Panc1 (cell line): ENCODE measurements around the gene CD93. TPM values are rescaled to one million over a fixed set of nuclear protein-coding genes. Genes with fewer than 3 reads are reported as not detected.

Experiments
- ATAC-seq: fragments of 200-7000 bp; cut with Tn5 transposase; 2 replicates; pipeline ENCODE4 v1.9.1; 2020; ENCODE audit warnings: mild to moderate bottlenecking, moderate library complexity
- BruUV-seq: library from RNA; stranded (reverse); fragments of 400-500 nt; replicated peaks from 2 replicates; lab custom pipeline; 2021; lab: Mats Ljungman, UMichigan
- CTCF ChIA-PET: fragments of 300-600 bp; sonication (Branson Sonifier 250); formaldehyde crosslinking; loops from one replicate; lab custom pipeline; 2022; ENCODE audit warnings: antibody characterized with exemption; lab: Charles Lee
- POLR2A ChIA-PET: fragments of 300-600 bp; sonication (Branson Sonifier 250); formaldehyde crosslinking; loops from one replicate; lab custom pipeline; 2022; ENCODE audit warnings: antibody characterized with exemption; lab: Charles Lee
- DNase-seq: peaks from one replicate; pipeline ENCODE4 v3.0.0-alpha.2; 2010; ENCODE audit warnings: low read depth, low spot score
- H3K27ac ChIP-seq: 2 replicates; pipeline ENCODE4 v1.5.1; 2011; ENCODE audit warnings: mild to moderate bottlenecking, low read length, inconsistent platforms
- H3K27me3 ChIP-seq: fragments of 200-500 bp; sonication (Bioruptor generic); 2 replicates; pipeline ENCODE4 v1.6.0; 2014; ENCODE audit warnings: low read length, inconsistent platforms; ENCODE audit not compliant: control insufficient read depth, insufficient read depth
- H3K36me3 ChIP-seq: fragments of 200-500 bp; sonication (Bioruptor generic); 2 replicates; pipeline ENCODE4 v1.5.1; 2014; ENCODE audit warnings: inconsistent platforms, mild to moderate bottlenecking, low read length, moderate library complexity; ENCODE audit not compliant: control insufficient read depth, insufficient read depth
- H3K4me1 ChIP-seq: 2 replicates; pipeline ENCODE4 v1.5.1; 2011; ENCODE audit warnings: inconsistent platforms, mild to moderate bottlenecking, low read length, moderate library complexity; ENCODE audit not compliant: control insufficient read depth, insufficient read depth
- H3K4me3 ChIP-seq, 2 experiments: 2 replicates each; pipeline ENCODE4 v1.5.1; 2011 to 2012; ENCODE audit warnings: low read depth in 2 of 2, low read length in 2 of 2, mild to moderate bottlenecking in 2 of 2, inconsistent platforms in 1 of 2, moderate library complexity in 1 of 2
- H3K9me3 ChIP-seq: fragments of 200-500 bp; sonication (Bioruptor generic); 2 replicates; pipeline ENCODE4 v1.5.1; 2014; ENCODE audit warnings: low read depth, mild to moderate bottlenecking, inconsistent platforms, low read length, moderate library complexity; ENCODE audit not compliant: control insufficient read depth, insufficient read depth
- POLR2AphosphoS5 ChIP-seq: IDR thresholded peaks from 2 replicates; pipeline ENCODE4 v1.6.1; 2012; ENCODE audit warnings: mild to moderate bottlenecking, low read depth, low read length, moderate library complexity
- SIN3A ChIP-seq: IDR thresholded peaks from 2 replicates; pipeline ENCODE4 v1.6.1; 2012; ENCODE audit warnings: low read depth, mild to moderate bottlenecking, low read length, moderate library complexity, borderline replicate concordance; ENCODE audit not compliant: insufficient read depth
- TCF7L2 ChIP-seq: IDR thresholded peaks from 2 replicates; pipeline ENCODE4 v1.6.1; 2011; ENCODE audit warnings: mild to moderate bottlenecking, low read depth, low read length, inconsistent platforms
- in situ Hi-C: cut with HindIII; loops from 2 replicates; pipeline ENCODE4 v1.10.0; 2016; ENCODE audit warnings: low sequenced_read_pairs, low pct_unique_long_range_greater_than_20kb
- intact Hi-C: fragments of 100-400 bp; cut with micrococcal nuclease; formaldehyde crosslinking; loops from one replicate; pipeline ENCODE4 v1.10.0; 2022; ENCODE audit not compliant: unreplicated experiment
- total RNA-seq: library from RNA; stranded (reverse); gene quantifications from one replicate; pipeline ENCODE4 v1.2.1, GENCODE V29; 2021; ENCODE audit not compliant: unreplicated experiment
- TF ChIP-seq, protein P1 (sequence below), 2 experiments: IDR thresholded peaks; 2 replicates each; pipeline ENCODE4 v1.6.1; 2011 to 2012; ENCODE audit warnings: low read depth in 2 of 2, control low read depth in 1 of 2, low read length in 1 of 2, mild to moderate bottlenecking in 1 of 2, moderate library complexity in 1 of 2; ENCODE audit not compliant: insufficient read depth in 1 of 2
- TF ChIP-seq, protein P2 (sequence below): fragments of 450-650 bp; IDR thresholded peaks from 2 replicates; pipeline ENCODE4 v1.5.1; 2017; ENCODE audit warnings: mild to moderate bottlenecking

The CD93 gene
- total RNA-seq, 1 experiment from 2014 or later: 0.10 TPM

DNA sequence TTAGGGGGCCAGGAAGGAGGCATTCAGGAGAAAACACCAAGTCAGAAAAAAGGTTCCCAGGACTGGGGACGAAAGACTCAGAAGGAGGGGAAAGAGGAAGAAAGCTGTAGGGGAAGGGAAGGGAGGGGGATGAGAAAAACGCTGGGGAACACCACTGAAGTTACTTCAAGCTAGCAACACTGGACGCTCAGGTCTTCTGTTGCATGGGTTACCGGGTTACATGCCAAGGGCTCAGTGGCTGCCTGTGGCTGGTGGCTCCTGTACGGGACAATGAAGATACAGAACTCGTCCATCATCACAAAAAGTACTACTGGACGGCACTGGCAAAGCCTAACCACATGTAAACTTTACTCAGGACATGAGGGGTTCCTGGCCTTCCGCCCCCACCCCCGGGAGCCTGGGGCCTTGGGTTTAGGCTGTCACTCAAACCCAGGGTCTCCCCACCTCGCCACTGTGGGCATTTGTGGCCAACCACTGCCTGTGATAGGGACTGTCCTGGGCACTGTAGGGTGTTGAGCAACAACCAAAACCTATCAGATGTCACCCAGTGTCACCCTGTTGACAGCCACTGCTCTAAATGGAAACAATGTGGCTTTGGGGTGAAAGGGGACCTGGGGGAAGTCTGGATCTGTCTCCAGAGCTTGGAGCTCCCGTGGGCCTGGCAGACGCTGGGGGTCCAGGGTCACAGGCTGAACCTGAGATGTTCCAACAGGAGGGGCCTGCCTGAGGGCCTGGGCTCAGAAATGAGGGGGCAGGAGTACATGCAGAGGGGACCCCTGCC lies 40.3 kb upstream of the CD93 start:
- Histone ChIP-seq H3K9me3 (no peaks in the 10 kb centered on the region), H3K27me3 (no peaks in the 10 kb centered on the region), H3K36me3 (no peaks in the 10 kb centered on the region), H3K27ac (no peak overlapping the region), H3K4me3 (no peak overlapping the region), H3K4me1 (no peaks in the 10 kb centered on the region)
- in situ Hi-C loops (no loop called here), intact Hi-C loops (no loop called here)
- no TSS peak for BruUV-seq
- no peak for TF ChIP-seq SIN3A
- ChIA-PET POLR2A (interaction anchor here (0.7 kb wide), 1 partner anchor 10 kb away, joined by 3 read pairs; no protein-coding TSS in a partner anchor), CTCF (no interaction called here)
- DNase-seq (no peak), ATAC-seq (no peak)

DNA sequence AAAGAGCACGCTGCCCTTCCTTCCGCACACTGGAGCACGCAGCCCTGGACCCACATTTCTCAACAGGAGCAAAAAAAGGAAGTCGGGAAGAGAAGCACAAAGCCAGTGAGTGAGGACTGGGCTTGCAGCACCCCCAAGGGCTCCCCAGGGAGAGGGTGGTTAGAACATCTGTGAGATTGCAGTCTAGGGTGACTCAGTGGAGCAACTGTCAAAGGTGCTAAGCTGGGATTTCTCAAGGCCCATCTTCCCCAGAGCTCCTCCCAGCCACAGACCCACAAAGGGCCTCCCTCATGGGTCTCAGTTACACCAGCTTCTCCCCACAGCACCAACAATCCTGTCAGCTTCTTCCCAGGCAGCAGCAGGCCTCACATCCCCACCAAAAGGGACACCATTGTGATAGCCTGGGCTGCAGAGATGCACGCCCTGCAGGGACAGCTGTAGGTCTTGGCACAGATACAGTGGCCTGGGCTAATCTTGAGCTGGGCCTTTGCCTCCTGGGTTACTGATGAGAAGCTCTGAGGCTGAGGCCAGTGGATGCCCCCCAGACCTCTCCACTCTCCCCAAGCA lies 39.6 kb upstream of the CD93 start:
- intact Hi-C loops (no loop called here), in situ Hi-C loops (no loop called here)
- Histone ChIP-seq H3K4me1 (no peaks in the 10 kb centered on the region), H3K36me3 (no peaks in the 10 kb centered on the region), H3K27ac (no peak overlapping the region), H3K4me3 (no peak overlapping the region), H3K9me3 (no peaks in the 10 kb centered on the region), H3K27me3 (no peaks in the 10 kb centered on the region)
- TF ChIP-seq, protein P1, sequence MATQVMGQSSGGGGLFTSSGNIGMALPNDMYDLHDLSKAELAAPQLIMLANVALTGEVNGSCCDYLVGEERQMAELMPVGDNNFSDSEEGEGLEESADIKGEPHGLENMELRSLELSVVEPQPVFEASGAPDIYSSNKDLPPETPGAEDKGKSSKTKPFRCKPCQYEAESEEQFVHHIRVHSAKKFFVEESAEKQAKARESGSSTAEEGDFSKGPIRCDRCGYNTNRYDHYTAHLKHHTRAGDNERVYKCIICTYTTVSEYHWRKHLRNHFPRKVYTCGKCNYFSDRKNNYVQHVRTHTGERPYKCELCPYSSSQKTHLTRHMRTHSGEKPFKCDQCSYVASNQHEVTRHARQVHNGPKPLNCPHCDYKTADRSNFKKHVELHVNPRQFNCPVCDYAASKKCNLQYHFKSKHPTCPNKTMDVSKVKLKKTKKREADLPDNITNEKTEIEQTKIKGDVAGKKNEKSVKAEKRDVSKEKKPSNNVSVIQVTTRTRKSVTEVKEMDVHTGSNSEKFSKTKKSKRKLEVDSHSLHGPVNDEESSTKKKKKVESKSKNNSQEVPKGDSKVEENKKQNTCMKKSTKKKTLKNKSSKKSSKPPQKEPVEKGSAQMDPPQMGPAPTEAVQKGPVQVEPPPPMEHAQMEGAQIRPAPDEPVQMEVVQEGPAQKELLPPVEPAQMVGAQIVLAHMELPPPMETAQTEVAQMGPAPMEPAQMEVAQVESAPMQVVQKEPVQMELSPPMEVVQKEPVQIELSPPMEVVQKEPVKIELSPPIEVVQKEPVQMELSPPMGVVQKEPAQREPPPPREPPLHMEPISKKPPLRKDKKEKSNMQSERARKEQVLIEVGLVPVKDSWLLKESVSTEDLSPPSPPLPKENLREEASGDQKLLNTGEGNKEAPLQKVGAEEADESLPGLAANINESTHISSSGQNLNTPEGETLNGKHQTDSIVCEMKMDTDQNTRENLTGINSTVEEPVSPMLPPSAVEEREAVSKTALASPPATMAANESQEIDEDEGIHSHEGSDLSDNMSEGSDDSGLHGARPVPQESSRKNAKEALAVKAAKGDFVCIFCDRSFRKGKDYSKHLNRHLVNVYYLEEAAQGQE (IDR thresholded peaks at IDR 0.05; ENCODE audit: insufficient read depth in 1 of 2, low read depth in 2 of 2, low read length in 1 of 2): no peak
- TF ChIP-seq TCF7L2: no peak
- TF ChIP-seq, protein P2, sequence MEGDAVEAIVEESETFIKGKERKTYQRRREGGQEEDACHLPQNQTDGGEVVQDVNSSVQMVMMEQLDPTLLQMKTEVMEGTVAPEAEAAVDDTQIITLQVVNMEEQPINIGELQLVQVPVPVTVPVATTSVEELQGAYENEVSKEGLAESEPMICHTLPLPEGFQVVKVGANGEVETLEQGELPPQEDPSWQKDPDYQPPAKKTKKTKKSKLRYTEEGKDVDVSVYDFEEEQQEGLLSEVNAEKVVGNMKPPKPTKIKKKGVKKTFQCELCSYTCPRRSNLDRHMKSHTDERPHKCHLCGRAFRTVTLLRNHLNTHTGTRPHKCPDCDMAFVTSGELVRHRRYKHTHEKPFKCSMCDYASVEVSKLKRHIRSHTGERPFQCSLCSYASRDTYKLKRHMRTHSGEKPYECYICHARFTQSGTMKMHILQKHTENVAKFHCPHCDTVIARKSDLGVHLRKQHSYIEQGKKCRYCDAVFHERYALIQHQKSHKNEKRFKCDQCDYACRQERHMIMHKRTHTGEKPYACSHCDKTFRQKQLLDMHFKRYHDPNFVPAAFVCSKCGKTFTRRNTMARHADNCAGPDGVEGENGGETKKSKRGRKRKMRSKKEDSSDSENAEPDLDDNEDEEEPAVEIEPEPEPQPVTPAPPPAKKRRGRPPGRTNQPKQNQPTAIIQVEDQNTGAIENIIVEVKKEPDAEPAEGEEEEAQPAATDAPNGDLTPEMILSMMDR: no peak
- BruUV-seq: no TSS peak
- ChIA-PET CTCF (no interaction called here), POLR2A (no interaction called here)
- no peak for DNase-seq
- ATAC-seq: no peak

DNA sequence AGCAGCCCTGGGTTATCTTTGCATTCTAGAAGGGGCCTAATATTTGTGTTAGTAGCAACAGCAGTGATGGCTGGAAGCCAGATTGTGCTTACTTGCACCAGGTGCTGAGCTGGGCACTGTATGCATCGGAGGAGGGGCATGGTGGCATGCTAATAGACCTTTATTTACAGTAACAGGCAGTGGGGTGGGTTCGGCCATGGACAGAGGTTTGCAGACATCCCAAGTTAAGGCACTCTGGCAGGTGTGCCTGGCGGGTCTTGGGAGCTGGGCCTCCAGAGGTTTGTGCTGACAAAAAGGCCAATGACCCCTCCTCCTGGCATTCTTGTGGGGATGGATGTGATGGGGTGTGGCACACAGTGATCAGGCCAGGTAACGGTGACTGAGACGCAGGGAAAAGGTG lies 39.0 kb upstream of the CD93 start:
- no peak overlapping the region for H3K4me3 ChIP-seq
- intact Hi-C loops (no loop called here), in situ Hi-C loops (no loop called here)
- DNase-seq (no peak), ATAC-seq (no peak)
- H3K27me3 ChIP-seq: no peaks in the 10 kb centered on the region
- POLR2A ChIA-PET: no interaction called here
- TF ChIP-seq TCF7L2 (no peak), SIN3A (no peak), POLR2AphosphoS5 (no peak)
- TF ChIP-seq, protein P2: no peak
- TF ChIP-seq, protein P1 (IDR thresholded peaks at IDR 0.05; ENCODE audit: insufficient read depth in 1 of 2, low read depth in 2 of 2, low read length in 1 of 2): no peak
- CTCF ChIA-PET: no interaction called here
- no TSS peak for BruUV-seq
- H3K36me3 ChIP-seq: no peaks in the 10 kb centered on the region
- no peaks in the 10 kb centered on the region for H3K9me3 ChIP-seq
- no peaks in the 10 kb centered on the region for H3K4me1 ChIP-seq
- H3K27ac ChIP-seq: no peak overlapping the region
